Measurements from ENCODE around the gene ZNF219.

The ZNF219 gene

DNA sequence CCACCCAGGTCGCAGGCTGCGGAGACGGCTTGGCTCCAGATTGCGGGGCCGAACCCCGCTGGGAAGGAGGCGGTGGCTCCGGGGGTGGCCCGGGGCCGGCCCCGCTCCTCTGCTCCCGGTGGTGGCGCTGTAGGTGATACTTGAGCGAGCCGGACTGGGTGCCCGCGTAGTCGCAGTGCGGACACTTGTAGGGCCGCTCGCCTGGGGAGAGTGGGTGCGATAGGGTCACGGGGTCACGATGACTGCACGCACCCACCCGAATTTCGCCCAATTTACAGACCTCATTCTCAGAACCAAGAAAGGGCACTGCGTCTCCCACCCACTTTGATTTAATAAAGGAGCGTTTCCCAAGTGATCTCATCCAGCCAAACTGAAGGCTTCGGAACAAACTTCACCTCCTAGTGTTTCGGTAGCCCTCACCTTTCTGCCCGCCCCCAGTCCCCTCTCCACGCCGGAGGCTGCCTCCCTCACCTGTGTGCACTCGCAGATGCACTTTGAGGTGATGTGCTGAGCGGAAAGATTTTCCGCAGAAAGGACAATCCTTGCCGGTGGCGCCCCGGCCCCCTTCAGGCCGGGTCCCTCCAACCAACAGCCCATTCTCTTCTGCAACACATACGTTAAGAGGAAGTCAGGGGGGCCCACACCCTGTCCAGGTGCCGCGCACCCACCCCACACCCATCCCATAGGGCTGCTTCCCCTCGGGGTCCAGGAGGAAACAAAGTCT lies 7.4 kb downstream of the ZNF219 start:
- no peaks in the 10 kb centered on the region for H3K27me3 ChIP-seq (ENCODE audit: insufficient read depth, low read length, poor library complexity, severe bottlenecking)
- H4K20me1 ChIP-seq (ENCODE audit: insufficient read depth, low read length, poor library complexity, severe bottlenecking): peaks cover 3% of the 10 kb centered on the region
- no peak overlapping the region for H3K9ac ChIP-seq (ENCODE audit: low read depth, low read length, poor library complexity, severe bottlenecking)
- no peaks in the 10 kb centered on the region; the same call in 1 of the 2 replicates for H3K36me3 ChIP-seq (ENCODE audit: insufficient read depth, low read length)
- no peak overlapping the region for H3K4me3 ChIP-seq (ENCODE audit: low read length, poor library complexity, severe bottlenecking)
- no peak overlapping the region for H3K4me2 ChIP-seq (ENCODE audit: low read depth, low read length, poor library complexity, severe bottlenecking)
- TF ChIP-seq, protein P1, sequence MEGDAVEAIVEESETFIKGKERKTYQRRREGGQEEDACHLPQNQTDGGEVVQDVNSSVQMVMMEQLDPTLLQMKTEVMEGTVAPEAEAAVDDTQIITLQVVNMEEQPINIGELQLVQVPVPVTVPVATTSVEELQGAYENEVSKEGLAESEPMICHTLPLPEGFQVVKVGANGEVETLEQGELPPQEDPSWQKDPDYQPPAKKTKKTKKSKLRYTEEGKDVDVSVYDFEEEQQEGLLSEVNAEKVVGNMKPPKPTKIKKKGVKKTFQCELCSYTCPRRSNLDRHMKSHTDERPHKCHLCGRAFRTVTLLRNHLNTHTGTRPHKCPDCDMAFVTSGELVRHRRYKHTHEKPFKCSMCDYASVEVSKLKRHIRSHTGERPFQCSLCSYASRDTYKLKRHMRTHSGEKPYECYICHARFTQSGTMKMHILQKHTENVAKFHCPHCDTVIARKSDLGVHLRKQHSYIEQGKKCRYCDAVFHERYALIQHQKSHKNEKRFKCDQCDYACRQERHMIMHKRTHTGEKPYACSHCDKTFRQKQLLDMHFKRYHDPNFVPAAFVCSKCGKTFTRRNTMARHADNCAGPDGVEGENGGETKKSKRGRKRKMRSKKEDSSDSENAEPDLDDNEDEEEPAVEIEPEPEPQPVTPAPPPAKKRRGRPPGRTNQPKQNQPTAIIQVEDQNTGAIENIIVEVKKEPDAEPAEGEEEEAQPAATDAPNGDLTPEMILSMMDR (conservative IDR thresholded peaks at IDR 0.05; ENCODE audit: low read length): no peak
- TF ChIP-seq EZH2phosphoT487 (IDR thresholded peaks at IDR 0.05; ENCODE audit: borderline replicate concordance): no peak
- no peaks in the 10 kb centered on the region for H3K9me2 ChIP-seq (replicated peaks; ENCODE audit: low read depth, low read length)
- H3K4me1 ChIP-seq (ENCODE audit: insufficient read depth, low read length, poor library complexity, severe bottlenecking): peaks cover 11% of the 10 kb centered on the region
- no peaks in the 10 kb centered on the region for H3K9me3 ChIP-seq (ENCODE audit: insufficient read depth, low read depth, low read length)
- peaks cover 11% of the 10 kb centered on the region for H3F3A ChIP-seq (ENCODE audit: low read depth)
- H2AFZ ChIP-seq (ENCODE audit: low read length): no peak overlapping the region
- H3K79me2 ChIP-seq (ENCODE audit: insufficient read depth, low read length): no peaks in the 10 kb centered on the region; the same call in 1 of the 2 replicates

GRCh38 chr14:21090194-21090939 lies 8.1 kb downstream of the ZNF219 start:
- Histone ChIP-seq H3K9me2 (replicated peaks; ENCODE audit: low read depth, low read length) (no peaks in the 10 kb centered on the region), H3K36me3 (ENCODE audit: insufficient read depth, low read length) (no peaks in the 10 kb centered on the region; the same call in 1 of the 2 replicates), H3K4me2 (ENCODE audit: low read depth, low read length, poor library complexity, severe bottlenecking) (no peak overlapping the region), H3K4me1 (ENCODE audit: insufficient read depth, low read length, poor library complexity, severe bottlenecking) (peaks cover 11% of the 10 kb centered on the region), H2AFZ (ENCODE audit: low read length) (no peak overlapping the region), H4K20me1 (ENCODE audit: insufficient read depth, low read length, poor library complexity, severe bottlenecking) (peaks cover 3% of the 10 kb centered on the region), H3K27me3 (ENCODE audit: insufficient read depth, low read length, poor library complexity, severe bottlenecking) (no peaks in the 10 kb centered on the region), H3K79me2 (ENCODE audit: insufficient read depth, low read length) (no peaks in the 10 kb centered on the region; the same call in 1 of the 2 replicates), H3K9ac (ENCODE audit: low read depth, low read length, poor library complexity, severe bottlenecking) (no peak overlapping the region), H3K4me3 (ENCODE audit: low read length, poor library complexity, severe bottlenecking) (no peak overlapping the region), H3K9me3 (ENCODE audit: insufficient read depth, low read depth, low read length) (no peaks in the 10 kb centered on the region), H3F3A (ENCODE audit: low read depth) (peaks cover 7% of the 10 kb centered on the region)
- TF ChIP-seq EZH2phosphoT487 (IDR thresholded peaks at IDR 0.05; ENCODE audit: borderline replicate concordance): no peak
- TF ChIP-seq, protein P1 (conservative IDR thresholded peaks at IDR 0.05; ENCODE audit: low read length): peak; percentile 62

GRCh38 chr14:21089877-21090193 lies 8.6 kb downstream of the ZNF219 start:
- Histone ChIP-seq H3K36me3 (ENCODE audit: insufficient read depth, low read length) (no peaks in the 10 kb centered on the region; the same call in 1 of the 2 replicates), H3K27me3 (ENCODE audit: insufficient read depth, low read length, poor library complexity, severe bottlenecking) (no peaks in the 10 kb centered on the region), H3K9ac (ENCODE audit: low read depth, low read length, poor library complexity, severe bottlenecking) (no peak overlapping the region), H3K9me2 (replicated peaks; ENCODE audit: low read depth, low read length) (no peaks in the 10 kb centered on the region), H3K4me3 (ENCODE audit: low read length, poor library complexity, severe bottlenecking) (no peak overlapping the region), H3K79me2 (ENCODE audit: insufficient read depth, low read length) (no peaks in the 10 kb centered on the region; the same call in 1 of the 2 replicates), H3K4me1 (ENCODE audit: insufficient read depth, low read length, poor library complexity, severe bottlenecking) (peaks cover 11% of the 10 kb centered on the region), H4K20me1 (ENCODE audit: insufficient read depth, low read length, poor library complexity, severe bottlenecking) (peaks cover 3% of the 10 kb centered on the region), H2AFZ (ENCODE audit: low read length) (no peak overlapping the region), H3F3A (ENCODE audit: low read depth) (peaks cover 2% of the 10 kb centered on the region; the same call in 1 of the 2 replicates), H3K4me2 (ENCODE audit: low read depth, low read length, poor library complexity, severe bottlenecking) (no peak overlapping the region), H3K9me3 (ENCODE audit: insufficient read depth, low read depth, low read length) (no peaks in the 10 kb centered on the region)
- TF ChIP-seq, protein P1 (conservative IDR thresholded peaks at IDR 0.05; ENCODE audit: low read length): no peak
- no peak for TF ChIP-seq EZH2phosphoT487 (IDR thresholded peaks at IDR 0.05; ENCODE audit: borderline replicate concordance)

Measured in Loucy (cell line).